ENCODE results near the gene TNFRSF6B.
"Not testable (repeated sequence)": the region's sequence is repeated elsewhere in the genome, so short reads cannot be mapped to it uniquely, and the experiment has no call there.

The TNFRSF6B gene

DNA sequence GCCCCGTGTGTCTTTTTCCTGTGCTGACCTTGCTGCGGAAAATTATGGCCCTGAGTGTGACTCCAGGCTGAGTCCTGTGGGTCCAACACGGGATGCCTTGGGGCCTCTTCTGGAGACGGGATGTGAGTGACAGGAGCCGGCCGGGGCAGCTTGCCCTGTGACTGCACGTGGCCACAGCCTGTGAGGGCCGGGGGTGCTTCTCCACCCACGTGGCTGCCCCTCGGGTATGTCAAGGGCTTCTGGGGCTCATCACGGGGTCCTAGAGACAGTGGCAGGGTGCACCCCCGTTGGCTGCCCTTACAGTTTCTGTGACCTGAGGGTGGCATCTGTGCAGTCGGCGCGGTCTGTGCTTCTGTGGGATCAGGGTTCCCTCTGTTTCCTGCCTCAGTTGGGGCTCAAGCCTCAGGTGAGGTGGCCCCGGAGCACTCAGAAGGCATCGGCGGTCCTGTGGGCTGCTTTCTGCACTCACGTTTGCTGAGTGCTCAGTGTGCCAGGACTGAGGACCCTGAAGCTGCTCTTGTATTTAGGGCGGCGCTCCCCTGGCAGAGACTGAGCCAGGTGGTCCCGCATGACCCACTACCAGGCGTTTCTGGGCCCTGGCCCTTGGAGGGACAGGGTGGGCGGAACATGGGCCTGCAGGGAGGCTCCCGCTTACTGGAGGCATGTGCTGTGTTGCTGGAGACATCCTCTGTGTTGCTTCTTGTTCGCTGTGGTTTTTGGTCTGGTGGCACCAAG, 33.0 kb upstream of the TNFRSF6B start:
- no peak for DNase-seq

DNA sequence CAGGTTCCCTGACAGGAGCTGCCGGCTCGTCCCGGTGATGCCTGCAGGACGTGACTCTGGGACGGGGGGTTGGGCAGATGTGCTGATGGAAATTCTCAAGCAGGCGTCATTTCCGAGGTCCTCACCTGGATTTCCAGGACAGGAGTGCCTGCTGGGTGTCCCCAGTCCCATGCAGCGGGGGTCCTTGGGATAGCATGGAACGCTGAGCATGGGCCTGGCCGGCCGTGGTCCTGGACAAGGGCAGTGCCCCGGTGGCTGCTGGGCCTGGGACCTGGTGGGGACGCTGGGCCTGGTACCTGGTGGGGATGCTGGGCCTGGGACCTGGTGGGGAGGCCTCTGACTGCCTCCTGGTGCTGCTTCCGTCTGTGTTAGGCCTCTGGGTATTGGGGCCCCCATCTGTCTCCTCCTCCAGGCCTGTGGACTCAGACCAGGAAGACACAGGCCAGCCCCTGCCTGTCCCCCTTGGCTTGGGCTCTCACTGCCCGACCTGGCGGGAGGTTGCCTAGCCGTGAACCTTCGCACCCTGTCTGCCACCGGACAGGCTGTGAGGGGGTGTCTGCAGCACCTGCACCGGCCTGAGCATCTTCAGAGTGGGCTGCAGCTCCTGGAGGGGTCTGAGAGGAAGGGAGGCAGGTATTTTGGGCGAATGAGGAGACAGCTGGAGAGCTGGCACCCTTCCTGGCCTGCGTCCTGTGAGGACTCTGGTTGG, 32.2 kb upstream of the TNFRSF6B start:
- DNase-seq, result no peak

- DNase-seq, result peak; percentile 40
Measured at GRCh38 chr20:63664861-63665594, 31.4 kb upstream of the TNFRSF6B start.

DNA sequence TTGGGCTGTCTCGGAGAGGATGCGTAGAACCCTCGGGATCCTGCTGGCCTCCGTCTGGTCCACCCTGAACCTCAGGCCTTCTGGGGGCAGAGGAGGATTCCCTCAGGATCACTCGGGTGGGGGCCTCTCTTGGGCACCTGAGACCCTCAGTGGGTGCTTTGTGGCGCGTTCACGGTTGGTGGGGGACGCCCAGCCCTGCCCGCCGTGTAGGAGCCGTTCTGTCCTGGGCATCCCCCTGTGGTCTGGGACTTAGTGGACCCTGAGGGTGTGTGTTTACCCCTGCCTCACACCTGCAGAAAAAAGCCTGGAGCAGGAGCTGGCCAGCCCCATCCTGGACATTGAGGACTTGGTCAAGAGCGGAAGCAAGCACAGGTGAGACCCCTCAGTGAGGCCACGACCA, 30.7 kb upstream of the TNFRSF6B start:
- DNase-seq, result no peak

GRCh38 chr20:63667858-63668257, 28.6 kb upstream of the TNFRSF6B start:
- DNase-seq, result no peak

DNA sequence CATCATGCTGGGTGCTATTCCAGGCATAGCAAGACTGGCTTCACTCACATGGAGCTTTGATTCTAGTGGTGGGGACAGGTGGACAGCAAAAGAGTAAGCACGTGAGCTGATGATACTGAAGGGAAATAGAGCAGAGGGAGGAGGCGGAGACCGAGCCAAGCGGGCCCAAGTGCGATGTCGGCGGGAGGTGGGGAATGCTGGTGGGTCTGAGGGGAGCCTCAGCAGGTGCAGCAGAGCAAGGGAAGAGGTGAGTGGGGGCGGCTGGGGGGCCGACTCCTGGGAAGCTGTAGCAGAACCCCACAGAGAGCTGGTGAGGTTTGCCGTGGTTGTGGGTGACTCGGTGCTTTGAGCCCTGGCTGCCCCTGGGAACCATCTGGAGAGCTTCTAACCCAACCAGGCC, 28.1 kb upstream of the TNFRSF6B start:
- no peak for DNase-seq

GRCh38 chr20:63671695-63672094, 24.8 kb upstream of the TNFRSF6B start:
- DNase-seq, result not testable (repeated sequence)

GRCh38 chr20:63672666-63673065, 23.8 kb upstream of the TNFRSF6B start:
- no peak for DNase-seq

DNA sequence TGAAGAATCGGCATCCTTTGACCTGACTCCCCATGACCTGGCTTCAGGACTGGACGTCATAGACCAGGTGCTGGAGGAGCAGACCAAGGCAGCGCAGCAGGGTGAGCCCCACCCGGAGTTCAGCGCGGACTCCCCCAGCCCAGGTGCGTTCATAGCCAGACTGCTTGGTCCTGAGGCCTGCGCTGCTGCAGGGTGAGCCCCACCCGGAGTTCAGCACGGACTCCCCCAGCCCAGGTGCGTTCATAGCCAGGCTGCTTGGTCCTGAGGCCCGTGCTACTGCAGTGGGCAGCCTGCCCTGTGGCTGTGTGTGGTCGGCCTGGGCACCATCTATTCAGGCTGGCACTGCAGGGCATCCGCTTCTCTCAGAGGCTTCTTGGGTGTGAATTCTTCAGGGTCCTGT, 22.5 kb upstream of the TNFRSF6B start:
- DNase-seq, result no peak

DNA sequence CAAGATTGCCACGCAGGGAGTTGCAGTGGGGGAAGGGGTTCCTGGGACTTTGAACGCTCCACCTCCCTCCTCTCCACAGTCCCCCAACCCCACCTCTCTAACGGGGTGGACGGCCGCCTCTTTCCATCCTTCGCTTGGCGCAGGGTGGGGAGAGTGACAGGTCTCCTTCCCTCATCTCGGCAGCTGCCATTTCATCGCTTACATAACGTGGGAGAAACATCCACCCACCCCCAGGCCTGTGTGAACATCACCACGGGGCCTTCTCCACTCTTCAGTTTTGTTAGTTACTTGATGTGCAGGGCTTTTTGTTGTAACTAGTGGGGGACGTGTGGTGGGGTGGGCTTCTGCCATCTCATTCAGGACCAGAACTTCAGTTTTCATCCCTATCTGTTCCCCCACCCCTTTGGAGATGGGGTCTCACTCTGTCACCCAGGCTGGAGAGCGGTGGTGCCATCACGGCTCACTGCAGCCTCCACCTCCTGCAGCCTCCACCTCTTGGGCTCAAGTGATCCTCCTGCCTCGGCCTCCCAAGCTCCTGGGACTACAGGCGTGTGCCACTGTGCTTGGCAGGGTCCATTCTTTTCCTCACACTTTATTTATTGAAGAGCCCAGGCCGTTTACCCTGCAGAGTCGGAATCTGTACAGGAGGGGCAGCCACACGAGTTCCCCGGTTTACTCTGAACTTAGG, 20.6 kb upstream of the TNFRSF6B start:
- DNase-seq, result no peak

DNA sequence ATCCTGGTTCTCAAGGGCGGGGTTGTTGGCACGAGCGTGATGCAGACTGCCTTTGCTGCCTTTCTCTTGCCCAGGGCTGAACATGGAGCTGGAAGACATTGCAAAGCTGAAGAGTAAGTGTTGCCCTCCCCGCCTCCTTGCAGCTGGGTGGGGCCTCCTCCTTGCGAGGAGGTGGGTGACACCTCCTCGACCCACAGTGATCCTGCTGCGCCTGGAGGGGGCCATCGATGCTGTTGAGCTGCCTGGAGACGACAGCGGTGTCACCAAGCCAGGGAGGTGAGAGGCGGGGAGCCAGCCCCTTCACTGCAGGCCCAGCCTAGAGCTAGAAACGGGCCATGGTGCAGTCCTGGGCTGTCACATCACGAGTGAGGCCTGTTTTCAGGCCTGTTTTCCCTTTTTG, 18.4 kb upstream of the TNFRSF6B start:
- no peak for DNase-seq

DNA sequence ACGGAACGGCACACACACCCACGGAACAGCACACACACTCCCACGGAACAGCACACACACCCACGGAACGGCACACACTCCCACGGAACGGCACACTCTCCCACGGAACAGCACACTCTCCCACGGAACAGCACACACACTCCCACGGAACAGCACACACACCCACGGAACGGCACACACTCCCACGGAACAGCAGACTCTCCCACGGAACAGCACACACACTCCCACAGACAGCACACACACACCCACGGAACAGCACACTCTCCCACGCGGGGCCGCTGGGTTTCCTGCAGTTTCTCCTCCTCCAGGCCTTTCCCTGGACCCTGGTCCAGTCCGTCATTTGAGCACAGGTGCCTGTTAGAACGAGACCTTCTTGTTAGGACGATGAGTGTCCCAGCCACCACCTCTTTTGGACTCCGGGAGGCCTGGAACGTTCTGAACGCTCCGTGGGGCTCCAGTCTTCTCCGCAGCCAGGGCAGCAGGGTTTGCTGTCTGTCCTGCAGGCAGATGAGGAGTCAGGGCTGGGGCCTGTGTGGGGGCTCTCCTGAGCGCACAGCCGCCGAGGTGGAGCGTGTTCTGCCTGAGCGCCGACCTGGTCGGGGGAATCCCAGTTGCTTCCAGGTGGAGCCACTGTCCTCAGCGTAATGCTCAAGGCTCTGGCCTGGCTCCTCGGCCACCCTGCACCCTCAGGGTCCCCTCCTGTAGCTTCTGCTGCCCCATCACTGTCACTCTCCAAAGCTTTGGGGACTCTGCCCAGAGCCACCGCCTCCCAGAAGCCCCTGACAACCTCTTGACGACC, 17.6 kb upstream of the TNFRSF6B start:
- DNase-seq, result no peak

- no peak for DNase-seq
Measured at GRCh38 chr20:63679799-63680305, 16.6 kb upstream of the TNFRSF6B start.

DNA sequence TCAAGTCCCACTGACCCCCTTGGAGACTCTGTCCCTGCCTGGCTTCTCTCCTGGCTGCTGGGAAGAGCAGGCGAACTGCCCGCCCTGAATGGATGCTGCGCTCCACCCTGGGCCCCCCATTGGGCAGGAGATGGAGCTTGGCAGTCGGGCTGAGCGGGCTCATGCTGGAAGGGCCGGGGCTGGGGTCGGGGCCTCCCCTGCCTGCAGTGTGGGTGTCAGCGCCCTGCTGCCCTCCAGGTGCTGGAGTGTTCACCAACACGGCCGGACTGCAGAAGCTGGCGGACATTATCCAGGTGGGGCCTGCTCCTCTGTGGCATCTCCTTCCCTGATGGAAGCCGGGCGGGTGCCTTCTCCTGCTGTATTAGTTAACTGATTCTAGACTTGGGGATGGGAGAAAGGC, 16.0 kb upstream of the TNFRSF6B start:
- DNase-seq, result no peak

DNA sequence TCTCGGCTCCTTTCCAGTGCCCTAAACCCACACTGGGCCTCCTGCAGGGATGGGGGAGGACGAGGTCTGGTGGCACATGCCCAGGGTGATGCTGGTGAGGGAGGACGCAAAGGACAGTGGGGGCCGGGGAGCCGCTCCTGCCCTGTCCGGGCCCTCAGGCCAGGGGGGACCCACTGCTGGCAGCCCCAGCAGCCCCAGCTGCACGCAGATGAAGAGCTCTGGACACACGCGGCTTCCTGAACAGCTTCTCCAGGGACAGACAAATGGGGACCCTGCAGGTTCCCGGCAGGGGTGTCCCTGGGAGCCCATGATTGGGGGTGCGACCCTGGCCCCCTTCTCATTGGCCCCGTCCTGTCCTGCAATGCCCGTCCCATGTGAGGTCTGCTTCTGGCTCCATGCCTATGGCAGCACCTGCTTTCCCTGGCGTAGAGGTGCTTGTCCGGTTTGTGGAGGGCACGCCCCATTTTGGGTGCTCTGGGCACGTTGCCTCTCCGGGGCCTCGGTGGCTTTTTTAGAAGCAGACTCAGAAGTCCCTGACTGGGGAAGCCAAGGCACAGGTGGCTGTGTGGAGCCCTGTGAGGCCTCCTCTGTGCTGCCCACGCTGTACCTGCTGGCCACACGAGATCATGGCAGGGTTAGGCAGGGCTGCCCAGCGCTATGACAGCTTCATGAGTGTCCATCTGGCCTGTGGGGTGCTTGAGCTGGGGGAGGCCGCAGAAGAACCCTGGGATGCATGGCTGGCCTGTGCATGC, 15.4 kb upstream of the TNFRSF6B start:
- no peak for DNase-seq

DNA sequence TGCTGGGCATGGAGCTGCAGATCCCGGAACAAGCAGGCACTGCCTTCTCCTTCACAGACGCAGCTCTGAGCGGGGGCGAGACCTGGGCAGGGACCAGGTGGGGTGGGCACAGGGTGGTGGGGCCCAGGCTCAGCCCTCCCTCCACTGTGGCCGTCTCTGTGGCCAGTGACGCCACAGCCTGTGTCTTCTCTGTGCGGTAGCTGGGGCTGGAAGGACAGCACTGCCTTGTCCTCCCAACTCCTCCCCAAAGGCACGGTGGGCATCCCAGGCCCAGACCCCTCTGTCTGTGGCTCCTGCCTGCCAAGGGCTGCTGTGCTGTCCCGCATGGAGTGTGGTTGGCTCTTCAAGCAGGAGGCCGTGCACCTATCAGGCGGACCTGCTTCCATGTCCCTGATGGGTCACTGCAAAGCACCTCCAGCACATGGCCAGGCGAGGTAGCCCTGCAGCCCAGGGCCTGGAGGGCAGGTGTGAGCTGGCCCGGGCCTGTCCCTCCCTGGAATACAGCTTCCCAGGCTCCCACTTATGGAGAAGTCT, 14.8 kb upstream of the TNFRSF6B start:
- DNase-seq, result no peak

GRCh38 chr20:63682384-63683139, 13.9 kb upstream of the TNFRSF6B start:
- peak; percentile 97 for DNase-seq

GRCh38 chr20:63685269-63686026, 11.0 kb upstream of the TNFRSF6B start:
- DNase-seq, result no peak

GRCh38 chr20:63686094-63686491, 10.4 kb upstream of the TNFRSF6B start:
- DNase-seq, result no peak
